MM.1S (cell line): ENCODE data around the gene TMPRSS6.

Source experiments
- CTCF ChIP-seq: fragments of 300-600 bp; sonication (generic); IDR thresholded peaks from 2 replicates; pipeline ENCODE4 v1.5.1; 2016; ENCODE audit warnings: antibody characterized with exemption, low read length, mixed read lengths
- EZH2 ChIP-seq: fragments of 300-600 bp; sonication (generic); optimal IDR thresholded peaks from 2 replicates; pipeline ENCODE3; 2017; ENCODE audit warnings: low read depth, mild to moderate bottlenecking, antibody characterized with exemption, low read length, mixed read lengths
- EZH2phosphoT487 ChIP-seq: fragments of 300-600 bp; sonication (generic); IDR thresholded peaks from 2 replicates; pipeline ENCODE4 v1.6.1; 2018; ENCODE audit warnings: antibody characterized with exemption, low read length

- TF ChIP-seq CTCF (no peak), EZH2 (no peak), EZH2phosphoT487 (no peak)
These were observed 86.8 kb downstream of the TMPRSS6 start for GRCh38 chr22:37022483-37023337.
